Lower lobe of right lung (tissue), 2 donors: ENCODE measurements around the gene ENDOG. TPM values are rescaled to one million over a fixed set of nuclear protein-coding genes. Genes with fewer than 3 reads are reported as not detected.
"Not testable (repeated sequence)": the region's sequence is repeated elsewhere in the genome, so short reads cannot be mapped to it uniquely, and the experiment has no call there.

Experiments used
- ATAC-seq, 2 donors: fragments of 200-7000 bp; cut with Tn5 transposase; one replicate each; pipeline ENCODE4 v1.9.1; 2020 to 2022; ENCODE audit warnings: mild to moderate bottlenecking in 2 of 2, moderate library complexity in 2 of 2
- DNase-seq: peaks from one replicate; pipeline ENCODE4 v3.0.0-alpha.2; 2020
- H3K27ac ChIP-seq: fragments of 200-600 bp; one replicate; pipeline ENCODE4 v1.8.0; 2022
- H3K27me3 ChIP-seq: fragments of 200-600 bp; one replicate; pipeline ENCODE4 v1.8.0; 2022; ENCODE audit warnings: low read depth
- H3K36me3 ChIP-seq: fragments of 200-600 bp; one replicate; pipeline ENCODE4 v1.8.0; 2022; ENCODE audit warnings: mild to moderate bottlenecking
- H3K4me1 ChIP-seq: fragments of 200-600 bp; one replicate; pipeline ENCODE4 v1.8.0; 2022
- H3K4me3 ChIP-seq: fragments of 200-600 bp; one replicate; pipeline ENCODE4 v1.8.0; 2022; ENCODE audit warnings: mild to moderate bottlenecking
- H3K9me3 ChIP-seq: fragments of 200-600 bp; one replicate; pipeline ENCODE4 v1.8.0; 2022
- CTCF ChIP-seq: fragments of 200-600 bp; IDR thresholded peaks from one replicate; pipeline ENCODE4 v1.8.0; 2022; ENCODE audit warnings: antibody characterized with exemption, mild to moderate bottlenecking
- intact Hi-C: fragments of 100-400 bp; cut with DNase I; formaldehyde crosslinking; loops from one replicate; pipeline ENCODE4 v1.11.0; 2022
- total RNA-seq: library from RNA; stranded (reverse); fragmentation: NEBNext Ultra II Directional; extraction: Animal tissue kit (Norgen Biotek cat#: 25700); gene quantifications from one replicate; pipeline ENCODE4 v1.2.1, GENCODE V29; 2021
- donor health status: DM: no; HTN: yes; CAD: no; lungs with severe emphysema.

The ENDOG gene
- total RNA-seq, 1 donor from 2014 or later, result 21.5 TPM

- no peaks in the 10 kb centered on the region for H3K27me3 ChIP-seq
- no peak overlapping the region for H3K4me3 ChIP-seq
- intact Hi-C loops, result no loop called here
- no peak for TF ChIP-seq CTCF
- H3K36me3 ChIP-seq, result peaks cover under 1% of the 10 kb centered on the region
- no peak for ATAC-seq
- peaks cover 6% of the 10 kb centered on the region for H3K9me3 ChIP-seq
- H3K27ac ChIP-seq, result no peak overlapping the region
- peaks cover 24% of the 10 kb centered on the region for H3K4me1 ChIP-seq
- no peak for DNase-seq
These were observed 45.3 kb upstream of the ENDOG start for GRCh38 chr9:128773049-128773448.

GRCh38 chr9:128774804-128775203 is 43.5 kb upstream of the ENDOG start:
- intact Hi-C loops, result no loop called here
- no peaks in the 10 kb centered on the region for H3K27me3 ChIP-seq
- TF ChIP-seq CTCF, result no peak
- ATAC-seq (no peak), DNase-seq (no peak)
- peaks cover 20% of the 10 kb centered on the region for H3K4me1 ChIP-seq
- peaks cover 6% of the 10 kb centered on the region for H3K9me3 ChIP-seq
- no peaks in the 10 kb centered on the region for H3K36me3 ChIP-seq
- no peak overlapping the region for H3K4me3 ChIP-seq
- H3K27ac ChIP-seq, result no peak overlapping the region

- H3K27me3 ChIP-seq, ATAC-seq, H3K9me3 ChIP-seq, H3K36me3 ChIP-seq, H3K27ac ChIP-seq, intact Hi-C loops, H3K4me3 ChIP-seq, DNase-seq, H3K4me1 ChIP-seq: not testable (repeated sequence)
These were observed 38.2 kb upstream of the ENDOG start for GRCh38 chr9:128780093-128780492.

- no peak overlapping the region for H3K27ac ChIP-seq
- intact Hi-C loops, result no loop called here
- TF ChIP-seq CTCF, result no peak
- no peaks in the 10 kb centered on the region for H3K9me3 ChIP-seq
- H3K27me3 ChIP-seq, result no peaks in the 10 kb centered on the region
- DNase-seq (no peak), ATAC-seq (no peak)
- H3K36me3 ChIP-seq, result no peaks in the 10 kb centered on the region
- no peaks in the 10 kb centered on the region for H3K4me1 ChIP-seq
- H3K4me3 ChIP-seq, result no peak overlapping the region
These were observed 36.9 kb upstream of the ENDOG start for GRCh38 chr9:128781187-128782070.

- Histone ChIP-seq H3K4me1 (peaks cover under 1% of the 10 kb centered on the region), H3K9me3 (no peaks in the 10 kb centered on the region), H3K27me3 (no peaks in the 10 kb centered on the region), H3K27ac (no peak overlapping the region), H3K36me3 (no peaks in the 10 kb centered on the region), H3K4me3 (no peak overlapping the region)
- TF ChIP-seq CTCF, result no peak
- intact Hi-C loops, result no loop called here
- no peak for DNase-seq
- ATAC-seq, result no peak
These were observed 35.6 kb upstream of the ENDOG start for GRCh38 chr9:128782669-128783068.

GRCh38 chr9:128785427-128785826 is 32.9 kb upstream of the ENDOG start:
- DNase-seq, result no peak

More at GRCh38 chr9:128785427-128785826, 32.9 kb upstream of the ENDOG start:
- Histone ChIP-seq H3K4me3 (no peak overlapping the region), H3K9me3 (no peaks in the 10 kb centered on the region), H3K27ac (no peak overlapping the region), H3K27me3 (no peaks in the 10 kb centered on the region), H3K36me3 (peaks cover 2% of the 10 kb centered on the region), H3K4me1 (peaks cover 14% of the 10 kb centered on the region)
- intact Hi-C loops, result no loop called here
- TF ChIP-seq CTCF, result no peak
- ATAC-seq, result no peak
